Fibroblast of lung (primary cell): ENCODE measurements around the gene NFIC.

ENCODE experiments used
- CTCF ChIP-seq, 2 donors: IDR thresholded peaks in 1 of 2; conservative IDR thresholded peaks in 1 of 2; 1 replicate in 1 of 2; 2 replicates in 1 of 2; pipeline ENCODE4 v1.5.1; 2011 to 2012; ENCODE audit warnings: low read length in 2 of 2, control low read depth in 1 of 2, inconsistent platforms in 1 of 2, low read depth in 1 of 2, mild to moderate bottlenecking in 1 of 2
- EZH2 ChIP-seq: IDR thresholded peaks from 2 replicates; pipeline ENCODE4 v1.5.1; 2012; ENCODE audit warnings: low read length, control low read depth, mild to moderate bottlenecking; ENCODE audit errors: missing control alignments

- TF ChIP-seq CTCF (conservative IDR thresholded peaks at IDR 0.05 in 1 of 2, IDR thresholded peaks at IDR 0.05 in 1 of 2; ENCODE audit: low read depth in 1 of 2, low read length in 2 of 2) = no peak
- TF ChIP-seq EZH2 = no peak
Measured at GRCh38 chr19:3351702-3352447, 14.5 kb upstream of the NFIC start.
